PC-9 (cell line): ENCODE measurements around the gene CDK11A.

Source experiments
- CTCF ChIP-seq: fragments of 200-600 bp; sonication (generic); conservative IDR thresholded peaks from 2 replicates; pipeline ENCODE4 v1.6.1; 2017; ENCODE audit warnings: mixed run types, antibody characterized with exemption, mild to moderate bottlenecking, moderate library complexity
- EZH2 ChIP-seq: fragments of 200-600 bp; sonication (generic); IDR thresholded peaks from 2 replicates; pipeline ENCODE4 v1.8.0; 2017; ENCODE audit warnings: antibody characterized with exemption, low read depth

GRCh38 chr1:1753607-1754005 lies 29.4 kb upstream of the CDK11A start:
- TF ChIP-seq CTCF (no peak), EZH2 (no peak)
